Parathyroid adenoma (tissue), 2 donors: ENCODE measurements around the gene ZNF831.

Experiments used
- H2AFZ ChIP-seq: fragments of 300-600 bp; sonication (generic); one replicate; pipeline ENCODE4 v1.7.0; 2017; ENCODE audit warnings: antibody characterized with exemption, mild to moderate bottlenecking
- H3K27ac ChIP-seq: fragments of 300-600 bp; sonication (generic); one replicate; pipeline ENCODE4 v1.7.0; 2017
- H3K27me3 ChIP-seq: fragments of 300-600 bp; sonication (generic); one replicate; pipeline ENCODE4 v1.7.0; 2017; ENCODE audit warnings: low read length; ENCODE audit not compliant: control insufficient read depth, insufficient read depth
- H3K36me3 ChIP-seq: fragments of 300-600 bp; sonication (generic); one replicate; pipeline ENCODE4 v1.7.0; 2017; ENCODE audit warnings: low read length; ENCODE audit not compliant: control insufficient read depth, insufficient read depth
- H3K4me1 ChIP-seq: fragments of 300-600 bp; sonication (generic); one replicate; pipeline ENCODE4 v1.7.0; 2017; ENCODE audit warnings: control low read depth
- H3K4me2 ChIP-seq: fragments of 300-600 bp; sonication (generic); one replicate; pipeline ENCODE4 v1.7.0; 2017; ENCODE audit warnings: low read length
- H3K4me3 ChIP-seq: fragments of 300-600 bp; sonication (generic); one replicate; pipeline ENCODE4 v1.7.0; 2017; ENCODE audit warnings: low read depth, low read length
- H3K79me2 ChIP-seq: fragments of 300-600 bp; sonication (generic); one replicate; pipeline ENCODE4 v1.7.0; 2017; ENCODE audit warnings: control low read depth
- H3K9ac ChIP-seq: fragments of 300-600 bp; sonication (generic); one replicate; pipeline ENCODE4 v1.7.0; 2017; ENCODE audit warnings: mild to moderate bottlenecking
- H3K9me3 ChIP-seq: fragments of 300-600 bp; sonication (generic); one replicate; pipeline ENCODE4 v1.7.0; 2017; ENCODE audit warnings: low read length; ENCODE audit not compliant: control insufficient read depth
- TF ChIP-seq, protein P1 (sequence below): fragments of 300-600 bp; sonication (generic); IDR thresholded peaks from one replicate; pipeline ENCODE4 v1.7.0; 2017; ENCODE audit warnings: antibody characterized with exemption, mild to moderate bottlenecking
- donor health status: primary hyperparathyroidism.

ZNF831 gene

DNA sequence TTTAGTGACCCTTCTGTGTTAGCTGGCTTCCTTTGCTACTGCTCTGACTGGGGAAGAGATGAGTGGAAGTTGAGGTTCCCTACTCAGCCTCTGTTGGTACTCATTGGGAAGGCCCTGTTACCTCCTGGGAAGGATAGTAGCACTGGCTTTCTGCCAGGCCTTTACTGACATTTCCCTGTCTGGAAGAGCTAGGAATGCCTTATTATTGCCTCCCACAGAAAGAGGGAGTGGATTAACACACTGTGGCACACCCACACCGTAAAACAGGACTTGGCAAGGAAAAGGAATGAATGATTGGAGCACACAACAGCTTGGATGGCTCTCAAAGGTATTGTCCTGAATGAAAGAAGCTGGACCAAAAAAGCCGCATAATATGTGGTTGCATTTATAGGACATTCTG is 12.2 kb downstream of the ZNF831 start:
- H2AFZ ChIP-seq = no peak overlapping the region
- TF ChIP-seq, protein P1, sequence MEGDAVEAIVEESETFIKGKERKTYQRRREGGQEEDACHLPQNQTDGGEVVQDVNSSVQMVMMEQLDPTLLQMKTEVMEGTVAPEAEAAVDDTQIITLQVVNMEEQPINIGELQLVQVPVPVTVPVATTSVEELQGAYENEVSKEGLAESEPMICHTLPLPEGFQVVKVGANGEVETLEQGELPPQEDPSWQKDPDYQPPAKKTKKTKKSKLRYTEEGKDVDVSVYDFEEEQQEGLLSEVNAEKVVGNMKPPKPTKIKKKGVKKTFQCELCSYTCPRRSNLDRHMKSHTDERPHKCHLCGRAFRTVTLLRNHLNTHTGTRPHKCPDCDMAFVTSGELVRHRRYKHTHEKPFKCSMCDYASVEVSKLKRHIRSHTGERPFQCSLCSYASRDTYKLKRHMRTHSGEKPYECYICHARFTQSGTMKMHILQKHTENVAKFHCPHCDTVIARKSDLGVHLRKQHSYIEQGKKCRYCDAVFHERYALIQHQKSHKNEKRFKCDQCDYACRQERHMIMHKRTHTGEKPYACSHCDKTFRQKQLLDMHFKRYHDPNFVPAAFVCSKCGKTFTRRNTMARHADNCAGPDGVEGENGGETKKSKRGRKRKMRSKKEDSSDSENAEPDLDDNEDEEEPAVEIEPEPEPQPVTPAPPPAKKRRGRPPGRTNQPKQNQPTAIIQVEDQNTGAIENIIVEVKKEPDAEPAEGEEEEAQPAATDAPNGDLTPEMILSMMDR = no peak
- H3K9ac ChIP-seq = no peak overlapping the region
- no peak overlapping the region for H3K27ac ChIP-seq
- no peak overlapping the region for H3K4me2 ChIP-seq
- no peaks in the 10 kb centered on the region for H3K4me1 ChIP-seq
- no peaks in the 10 kb centered on the region for H3K79me2 ChIP-seq
- H3K36me3 ChIP-seq = no peaks in the 10 kb centered on the region
- no peaks in the 10 kb centered on the region for H3K9me3 ChIP-seq
- H3K4me3 ChIP-seq = no peak overlapping the region
- no peaks in the 10 kb centered on the region for H3K27me3 ChIP-seq

DNA sequence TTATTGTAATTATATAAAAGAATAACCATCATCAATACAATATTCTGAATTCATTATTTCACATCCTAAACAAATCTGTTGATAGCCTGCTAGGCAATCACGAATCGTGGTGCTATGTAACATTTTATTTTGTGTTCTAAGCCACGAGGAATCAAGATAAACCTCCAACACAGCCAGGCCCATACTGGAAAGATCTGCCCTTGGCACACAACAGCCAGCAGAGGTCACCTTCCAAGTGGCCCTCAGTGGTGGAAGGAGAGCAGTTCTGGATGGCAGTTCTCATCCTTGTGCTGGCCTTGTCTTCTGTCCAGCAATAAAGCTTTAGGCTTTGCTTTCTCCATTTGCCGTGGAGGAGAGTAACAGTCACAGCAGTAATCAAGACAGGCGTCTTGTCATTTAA is 13.2 kb downstream of the ZNF831 start:
- Histone ChIP-seq H2AFZ (no peak overlapping the region), H3K4me3 (no peak overlapping the region), H3K79me2 (no peaks in the 10 kb centered on the region), H3K27ac (no peak overlapping the region), H3K27me3 (no peaks in the 10 kb centered on the region), H3K9ac (no peak overlapping the region), H3K4me1 (no peaks in the 10 kb centered on the region), H3K9me3 (no peaks in the 10 kb centered on the region), H3K4me2 (no peak overlapping the region), H3K36me3 (no peaks in the 10 kb centered on the region)
- TF ChIP-seq, protein P1 = no peak

DNA sequence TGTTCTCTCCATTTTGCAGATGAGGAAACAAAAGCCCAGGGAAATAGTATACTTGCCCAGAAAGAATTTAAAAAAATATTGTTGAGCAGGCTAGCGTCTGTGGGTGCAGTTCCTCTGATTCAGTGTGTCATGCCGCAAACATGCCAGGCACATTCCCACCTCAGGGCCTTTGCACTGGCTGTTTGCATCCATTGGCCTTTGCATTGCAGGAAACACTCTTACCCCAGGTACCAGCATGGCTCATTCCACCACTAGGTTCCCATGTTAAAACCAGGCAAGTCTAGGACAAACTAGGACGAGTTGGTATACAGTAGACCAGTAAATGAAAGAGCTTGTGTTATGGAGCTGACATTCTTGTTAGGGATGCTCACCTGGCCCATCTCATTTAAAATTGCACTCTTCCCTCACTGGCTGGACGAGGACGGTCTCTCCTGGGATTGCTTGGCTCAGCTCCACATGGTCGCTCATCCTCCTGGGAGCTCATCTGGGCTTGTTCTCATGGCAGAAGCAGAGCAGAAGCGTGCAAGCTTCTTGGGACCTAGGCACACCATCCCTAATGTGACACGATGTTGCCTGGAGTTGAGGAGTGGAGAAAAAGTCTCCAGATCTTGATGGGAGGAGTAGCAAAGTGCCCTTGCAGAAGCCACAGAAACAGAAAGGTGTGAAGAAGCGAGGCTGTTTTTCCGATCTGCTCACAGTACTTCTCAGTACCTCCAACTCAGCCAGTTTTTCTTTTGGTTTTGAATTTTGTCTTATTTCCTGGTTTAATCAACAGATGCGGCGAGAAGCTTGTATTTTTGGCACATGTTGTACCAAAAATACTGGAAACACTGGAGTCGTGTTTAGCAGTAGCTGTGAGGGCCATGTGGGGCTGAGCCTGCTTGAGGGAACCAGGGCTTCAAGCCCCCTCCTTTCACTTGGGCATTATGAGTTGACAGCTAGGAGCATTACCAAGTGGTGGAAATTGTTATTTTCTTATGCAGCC is 13.9 kb downstream of the ZNF831 start:
- no peaks in the 10 kb centered on the region for H3K4me1 ChIP-seq
- TF ChIP-seq, protein P1 = no peak
- no peak overlapping the region for H3K4me2 ChIP-seq
- no peaks in the 10 kb centered on the region for H3K79me2 ChIP-seq
- H3K27me3 ChIP-seq = no peaks in the 10 kb centered on the region
- no peak overlapping the region for H3K4me3 ChIP-seq
- no peak overlapping the region for H3K9ac ChIP-seq
- no peaks in the 10 kb centered on the region for H3K9me3 ChIP-seq
- no peak overlapping the region for H3K27ac ChIP-seq
- H3K36me3 ChIP-seq = no peaks in the 10 kb centered on the region
- no peak overlapping the region for H2AFZ ChIP-seq

GRCh38 chr20:59178983-59179595 is 15.5 kb downstream of the ZNF831 start:
- H3K9me3 ChIP-seq = no peaks in the 10 kb centered on the region
- no peak overlapping the region for H3K27ac ChIP-seq
- H3K4me2 ChIP-seq = no peak overlapping the region
- H2AFZ ChIP-seq = no peak overlapping the region
- no peaks in the 10 kb centered on the region for H3K4me1 ChIP-seq
- no peaks in the 10 kb centered on the region for H3K36me3 ChIP-seq
- no peak overlapping the region for H3K4me3 ChIP-seq
- no peaks in the 10 kb centered on the region for H3K27me3 ChIP-seq
- no peaks in the 10 kb centered on the region for H3K79me2 ChIP-seq
- H3K9ac ChIP-seq = no peak overlapping the region
- TF ChIP-seq, protein P1 = no peak
